Stimulated activated CD8-positive, alpha-beta memory T cell treated with anti-CD3 and anti-CD28 coated beads, Interleukin-7, amount 100 ng/mL, for 1 hour (primary cell): ENCODE measurements around the gene SRRT.
"Not testable (repeated sequence)": the region's sequence is repeated elsewhere in the genome, so short reads cannot be mapped to it uniquely, and the experiment has no call there.

Source experiments
- DNase-seq, 2 donors: peaks; one replicate each; pipeline ENCODE4 v3.0.0-alpha.2; 2020; ENCODE audit warnings: low read depth in 2 of 2

Gene SRRT

DNA sequence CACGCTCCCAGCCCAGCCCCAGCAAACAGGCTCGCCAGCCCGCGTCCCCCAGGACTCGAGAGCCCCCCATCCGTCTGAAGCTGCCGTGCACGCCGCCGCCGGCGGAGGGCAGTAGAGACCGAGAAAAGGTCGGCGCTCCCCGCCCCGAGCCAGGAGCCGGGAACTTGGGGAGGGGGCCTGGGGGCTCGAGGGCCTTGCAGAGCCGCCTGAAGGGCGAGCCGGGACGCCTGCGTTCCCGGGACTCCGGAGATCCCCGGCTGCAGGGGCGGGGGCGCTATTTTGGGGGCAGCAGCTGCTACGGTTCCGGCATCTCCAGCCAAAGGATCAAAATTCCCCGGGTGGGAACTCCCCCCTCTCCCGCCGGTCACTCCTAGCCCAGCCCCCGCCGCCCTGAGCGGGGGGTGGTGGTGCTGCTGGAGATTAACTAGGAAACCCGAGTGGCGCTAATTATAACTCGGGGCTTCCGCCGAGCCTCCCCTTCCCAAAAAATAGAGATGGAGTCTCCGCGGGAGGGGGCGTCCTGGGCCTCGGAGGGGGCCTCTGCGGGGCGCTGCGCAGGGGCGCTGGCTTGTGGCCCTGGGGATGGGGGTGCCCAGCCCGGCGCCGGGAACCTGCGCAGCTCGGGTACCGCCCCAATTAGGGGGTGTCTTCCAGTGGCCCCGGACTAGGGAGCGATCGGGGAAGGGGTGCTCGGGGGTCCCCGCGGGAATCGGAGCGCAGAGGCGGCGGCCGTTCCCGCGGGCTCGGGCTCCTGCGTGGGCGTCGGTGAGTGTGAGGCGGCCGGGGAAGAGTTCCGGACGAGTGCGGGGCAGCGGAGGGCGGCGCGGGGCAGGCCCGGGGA lies 20.2 kb downstream of the SRRT start:
- DNase-seq = no peak

DNA sequence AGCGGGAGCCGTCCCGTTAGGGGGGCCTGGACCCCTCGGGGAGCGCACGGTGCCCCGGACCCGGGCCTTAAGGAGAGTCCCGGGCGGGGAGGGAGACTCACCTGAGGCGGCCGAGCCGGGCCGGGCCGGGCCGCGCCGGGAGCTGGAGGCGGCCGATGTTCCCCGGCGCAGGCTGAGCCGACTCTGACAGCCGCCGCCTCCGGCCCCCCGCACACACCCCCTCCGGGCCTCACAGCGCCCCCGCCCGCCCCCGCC lies 20.7 kb downstream of the SRRT start, which contains the start of gene ACHE:
TSS of gene ACHE (minus strand) at position 188 of the 255 bp plus-strand sequence. CDS start 1,656 bp downstream, outside the sequence.
- no peak for DNase-seq

DNA sequence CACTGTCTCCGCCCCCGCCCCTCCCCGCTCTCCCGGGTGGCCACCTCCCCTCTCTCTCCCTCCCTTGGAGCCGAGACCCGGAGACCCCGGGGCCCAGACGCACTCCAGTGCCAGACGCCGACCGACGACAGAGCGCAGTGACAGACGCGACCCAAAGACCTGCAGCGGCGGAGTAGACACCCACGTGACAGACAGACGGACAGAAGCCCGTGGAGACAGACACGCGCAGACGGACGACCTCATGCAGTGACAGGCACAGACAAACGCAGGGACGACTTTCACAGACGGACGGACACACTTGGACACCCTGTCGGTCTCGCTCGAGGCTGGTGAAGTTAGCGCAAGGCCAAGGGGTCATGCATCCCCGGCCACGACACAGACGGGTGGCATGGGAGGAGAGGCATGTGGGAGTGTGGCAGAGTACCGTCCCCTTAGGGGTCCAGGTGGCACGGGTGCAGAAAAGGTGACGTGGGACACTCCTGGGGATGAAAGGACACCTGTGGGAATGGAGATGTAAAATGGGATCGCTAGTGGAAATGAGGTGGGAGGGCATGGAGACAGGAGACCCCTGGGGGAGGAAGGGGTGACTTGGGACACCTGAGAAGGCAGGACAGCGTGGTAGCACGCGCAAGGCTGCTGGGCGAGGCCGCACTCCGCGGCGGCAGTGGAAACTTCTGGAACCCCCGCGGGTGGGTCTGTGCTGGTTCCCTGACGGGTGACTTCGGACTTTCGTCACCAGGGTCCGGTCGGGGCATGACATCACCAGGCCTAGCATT lies 21.2 kb downstream of the SRRT start:
- DNase-seq = no peak

DNA sequence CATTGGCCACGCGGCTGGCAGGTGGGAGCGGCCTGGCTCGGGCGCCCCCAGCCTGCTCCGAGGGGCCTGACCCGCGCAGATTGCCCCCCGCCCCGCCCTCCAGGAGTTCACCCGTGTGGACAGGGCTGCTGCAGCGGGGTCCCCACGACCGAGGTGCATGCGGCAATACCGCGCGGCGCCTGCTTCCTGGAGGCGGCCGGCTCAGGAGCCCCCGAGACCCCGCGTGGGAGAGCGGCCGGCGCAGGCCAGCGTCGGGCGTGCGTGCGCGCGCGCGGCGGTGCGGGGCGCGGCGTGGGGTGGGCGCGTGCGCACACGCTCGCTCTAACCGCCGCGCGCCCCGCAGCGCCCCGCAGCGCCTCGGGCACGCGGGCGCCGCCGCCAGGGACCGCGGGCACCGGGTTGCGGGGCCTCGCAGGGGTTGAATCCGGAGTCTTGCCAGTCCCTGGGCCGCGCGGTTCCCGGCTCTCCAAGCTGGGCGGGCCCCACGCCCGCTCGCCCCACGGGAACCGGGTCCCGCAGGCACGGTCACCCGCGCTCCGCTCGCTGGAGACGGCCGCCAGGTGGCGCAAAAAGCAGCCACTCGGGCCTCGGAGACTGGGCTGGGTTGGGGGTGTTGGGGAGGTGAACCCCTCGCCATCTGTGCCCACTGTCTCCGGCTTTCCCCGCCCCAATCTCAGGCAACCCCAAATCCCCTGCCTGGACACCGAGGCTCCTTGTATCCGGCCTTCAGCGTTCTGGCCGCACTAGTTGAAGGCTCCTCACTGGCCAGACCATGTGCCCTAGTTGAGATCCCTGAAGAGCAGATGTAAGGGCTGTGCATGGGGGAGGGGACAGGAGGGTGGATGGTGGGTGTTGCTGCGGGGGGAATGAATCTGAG lies 22.1 kb downstream of the SRRT start:
- DNase-seq = no peak

GRCh38 chr7:100897772-100898454 lies 23.0 kb downstream of the SRRT start:
- no peak for DNase-seq

- no peak for DNase-seq
Observed at GRCh38 chr7:100899432-100899831, 24.5 kb downstream of the SRRT start.

- DNase-seq = no peak
Observed at GRCh38 chr7:100900978-100901377, 26.1 kb downstream of the SRRT start.

DNA sequence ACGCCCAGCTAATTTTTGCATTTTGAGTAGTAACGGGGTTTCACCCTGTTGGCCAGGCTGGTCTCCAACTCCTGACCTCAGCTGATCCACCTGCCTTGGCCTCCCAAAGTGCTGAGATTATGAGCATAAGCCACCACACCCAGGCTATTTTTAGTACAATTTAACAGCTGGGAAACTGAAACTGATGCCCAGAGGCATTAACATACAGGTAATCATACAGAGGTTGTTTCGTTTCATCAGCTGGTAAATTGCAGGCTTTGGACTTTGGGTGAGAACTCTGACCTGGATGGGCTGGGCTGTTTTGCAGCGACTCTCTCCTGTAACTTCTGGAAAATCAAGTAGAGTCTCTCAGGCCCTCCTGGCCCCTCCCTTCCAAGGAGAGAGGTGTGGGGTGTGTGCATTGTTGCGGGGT lies 27.0 kb downstream of the SRRT start:
- no peak for DNase-seq

- DNase-seq = no peak
Observed at GRCh38 chr7:100902638-100903037, 27.7 kb downstream of the SRRT start.

DNA sequence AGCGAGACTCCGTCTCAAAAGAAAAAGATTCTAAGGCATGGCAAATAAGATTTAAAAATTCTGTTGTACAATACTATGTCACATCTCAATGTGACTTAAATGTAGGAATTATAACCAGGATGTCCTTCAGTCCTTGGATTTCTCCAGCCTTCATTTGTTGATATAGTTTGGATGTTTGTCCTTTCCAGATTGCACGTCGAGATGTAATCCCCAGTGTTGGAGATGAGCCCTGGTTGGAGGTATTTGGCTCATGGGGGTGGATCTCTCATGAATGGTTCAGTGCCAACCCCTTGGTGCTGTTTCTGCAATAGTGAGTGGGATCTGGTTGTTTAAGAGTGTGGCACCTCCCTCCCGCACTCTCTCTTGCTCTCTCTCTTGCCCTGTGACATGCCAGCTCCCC lies 33.6 kb downstream of the SRRT start:
- no peak for DNase-seq

DNA sequence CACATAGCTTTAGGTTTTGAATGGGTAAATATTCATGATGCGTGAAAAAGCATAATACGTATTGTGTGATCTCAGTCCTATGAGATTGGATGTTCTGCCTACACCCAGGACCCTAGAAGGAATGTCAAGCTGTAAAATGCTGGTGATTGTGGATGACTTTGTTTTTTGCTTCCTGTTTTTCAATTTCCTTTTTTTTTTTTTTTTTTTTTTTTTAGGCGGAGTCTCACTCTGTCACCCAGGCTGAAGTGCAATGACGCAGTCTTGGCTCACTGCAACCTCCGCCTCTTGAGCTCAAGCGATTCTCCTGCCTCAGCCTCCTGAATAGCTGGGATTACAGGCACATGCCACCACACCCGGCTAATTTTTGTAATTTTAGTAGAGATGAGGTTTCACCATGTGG lies 35.5 kb downstream of the SRRT start:
- not testable (repeated sequence) for DNase-seq

- no peak for DNase-seq
Observed at GRCh38 chr7:100911484-100911883, 36.6 kb downstream of the SRRT start.

DNA sequence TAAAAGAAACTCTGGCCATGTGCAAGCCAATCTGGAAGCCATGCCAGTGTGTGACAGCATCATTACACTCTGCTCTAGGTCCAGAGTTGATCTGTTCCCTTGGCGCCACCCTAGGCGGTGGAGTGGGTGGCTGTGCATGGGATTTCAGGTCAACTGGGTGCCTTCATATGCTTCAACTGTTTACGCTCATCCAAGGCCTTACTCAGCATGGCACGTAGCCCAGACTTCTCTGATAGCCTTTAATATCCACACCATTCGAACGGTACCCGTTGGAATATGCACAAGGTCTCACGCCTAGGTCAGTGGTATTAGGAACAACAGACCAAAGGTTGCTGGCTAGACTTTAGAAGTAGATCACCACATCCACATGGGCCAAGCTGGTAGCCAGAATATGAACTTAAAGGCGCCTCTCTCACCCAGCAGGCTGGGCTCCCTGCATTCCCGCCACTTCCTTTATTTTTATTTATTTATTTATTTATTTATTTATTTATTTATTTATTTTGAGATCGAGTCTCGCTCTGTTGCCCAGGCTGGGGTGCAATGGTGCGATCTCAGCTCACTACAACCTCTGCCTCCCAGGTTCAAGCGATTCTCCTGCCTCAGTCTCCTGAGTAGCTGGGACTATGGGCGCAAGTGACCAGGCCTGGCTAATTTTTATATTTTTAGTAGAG lies 39.4 kb downstream of the SRRT start:
- no peak for DNase-seq

GRCh38 chr7:100914879-100915447 lies 40.1 kb downstream of the SRRT start:
- DNase-seq = no peak

- not testable (repeated sequence) for DNase-seq
Observed at GRCh38 chr7:100919335-100919734, 44.4 kb downstream of the SRRT start.

- not testable (repeated sequence) for DNase-seq
Observed at GRCh38 chr7:100919779-100920437, 45.0 kb downstream of the SRRT start.

- no peak for DNase-seq
Observed at GRCh38 chr7:100921039-100921438, 46.1 kb downstream of the SRRT start.

- not testable (repeated sequence) for DNase-seq
Observed at GRCh38 chr7:100923616-100924015, 48.7 kb downstream of the SRRT start.

GRCh38 chr7:100929808-100930174 lies 54.9 kb downstream of the SRRT start:
- DNase-seq = no peak

DNA sequence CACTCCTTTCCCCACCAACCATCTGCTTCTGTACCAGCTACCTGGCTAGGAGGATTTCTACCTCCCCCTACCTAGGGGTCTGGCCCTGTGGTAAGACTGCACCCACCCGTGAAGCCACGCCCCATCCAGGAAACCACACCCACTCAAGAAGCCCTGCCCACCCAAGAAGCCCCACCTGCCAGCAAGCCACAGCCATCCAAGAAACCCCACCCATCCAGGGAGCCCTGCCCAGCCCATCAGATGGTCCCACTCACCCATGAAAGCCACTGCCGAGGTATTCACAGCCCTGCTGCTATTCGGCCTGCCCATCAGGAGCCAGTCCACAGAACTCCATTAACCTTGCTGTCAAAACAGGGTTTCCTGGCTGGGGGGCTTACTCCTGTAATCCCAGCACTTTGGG lies 58.8 kb downstream of the SRRT start:
- DNase-seq = no peak
